GM10266 (cell line): ENCODE results near the gene STAG1.

ENCODE experiments used
- DNase-seq: peaks from one replicate; pipeline ENCODE4 v3.0.0; 2012; ENCODE audit errors: extremely low spot score
- CTCF ChIP-seq: IDR thresholded peaks from 2 replicates; pipeline ENCODE4 v1.5.1; 2012; ENCODE audit warnings: mild to moderate bottlenecking, low read depth; ENCODE audit not compliant: control insufficient read depth, insufficient read depth; ENCODE audit errors: missing control alignments

Gene STAG1

GRCh38 chr3:136465296-136465695 lies 286.9 kb downstream of the STAG1 start:
- DNase-seq: no peak
- TF ChIP-seq CTCF: no peak

- no peak for TF ChIP-seq CTCF
- no peak for DNase-seq
Measured at GRCh38 chr3:136464502-136464901, 287.7 kb downstream of the STAG1 start.

- TF ChIP-seq CTCF: no peak
- DNase-seq: no peak
Measured at GRCh38 chr3:136463170-136463569, 289.0 kb downstream of the STAG1 start.

- DNase-seq: no peak
- TF ChIP-seq CTCF: no peak
Measured at GRCh38 chr3:136457793-136458192, 294.4 kb downstream of the STAG1 start.

GRCh38 chr3:136456196-136456595 lies 296.0 kb downstream of the STAG1 start:
- no peak for TF ChIP-seq CTCF
- DNase-seq: no peak

GRCh38 chr3:136444581-136444980 lies 307.6 kb downstream of the STAG1 start:
- TF ChIP-seq CTCF: no peak

GRCh38 chr3:136437043-136437442 lies 315.1 kb downstream of the STAG1 start:
- DNase-seq: no peak
- no peak for TF ChIP-seq CTCF

More at GRCh38 chr3:136444581-136444980, 307.6 kb downstream of the STAG1 start:
- no peak for DNase-seq
